Right lobe of liver (tissue), 4 donors: ENCODE results near the gene FRMD3.

Experiments used
- CTCF ChIP-seq, 4 donors: fragments of 200-600 bp in 3 of 4; fragments of 450-650 bp in 1 of 4; IDR thresholded peaks; one replicate each; pipeline versions ENCODE4 v1.5.1 to v1.8.0; 2016 to 2022; ENCODE audit warnings: antibody characterized with exemption in 4 of 4, mild to moderate bottlenecking in 2 of 4
- POLR2A ChIP-seq: fragments of 450-650 bp; IDR thresholded peaks from one replicate; pipeline ENCODE4 v1.6.1; 2017; ENCODE audit warnings: antibody characterized with exemption, mild to moderate bottlenecking
- donor health status: DM: no; HTN: no; CAD: no.
- donor health status: DM: no; HTN: no; CAD: no.
- donor health status: DM: no; HTN: yes; CAD: no.

GRCh38 chr9:83505282-83505681 lies 32.9 kb downstream of the FRMD3 start:
- TF ChIP-seq POLR2A (no peak), CTCF (IDR thresholded peaks at IDR 0.05) (no peak)
